SK-N-DZ (cell line): ENCODE results near the gene SCYGR8.

ENCODE experiments used
- DNase-seq: peaks from one replicate; pipeline ENCODE4 v3.0.0-alpha.2; 2015; ENCODE audit warnings: low spot score

The SCYGR8 gene

GRCh38 chr2:227761740-227762476 is 16.2 kb downstream of the SCYGR8 start:
- DNase-seq = no peak

DNA sequence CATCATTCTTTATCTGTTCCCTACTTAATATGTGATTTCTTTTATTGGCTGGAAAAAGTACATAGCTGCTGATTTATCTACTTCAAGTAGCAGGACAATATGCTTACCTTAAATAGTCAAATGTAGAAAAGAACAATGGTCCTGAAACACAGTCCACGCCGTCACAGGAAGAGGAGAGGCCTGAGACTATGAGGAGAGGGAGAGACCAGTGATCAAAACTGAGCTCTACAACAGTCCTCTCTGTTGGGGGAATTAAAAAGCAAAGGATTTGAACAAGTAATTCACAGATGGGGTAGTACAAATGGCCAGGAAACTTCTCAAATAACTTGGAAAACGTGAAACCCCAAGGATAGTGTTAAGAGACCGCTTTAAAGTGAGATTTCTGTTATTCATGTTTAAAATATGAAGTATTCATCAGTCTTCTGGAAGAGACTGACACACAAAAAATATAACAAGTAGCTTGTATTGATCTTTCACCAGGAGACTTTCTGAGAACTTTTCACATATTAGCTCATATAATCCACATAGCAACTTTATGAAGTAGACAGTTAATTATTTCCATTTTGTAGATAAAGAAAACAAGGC is 20.2 kb downstream of the SCYGR8 start:
- no peak for DNase-seq

DNA sequence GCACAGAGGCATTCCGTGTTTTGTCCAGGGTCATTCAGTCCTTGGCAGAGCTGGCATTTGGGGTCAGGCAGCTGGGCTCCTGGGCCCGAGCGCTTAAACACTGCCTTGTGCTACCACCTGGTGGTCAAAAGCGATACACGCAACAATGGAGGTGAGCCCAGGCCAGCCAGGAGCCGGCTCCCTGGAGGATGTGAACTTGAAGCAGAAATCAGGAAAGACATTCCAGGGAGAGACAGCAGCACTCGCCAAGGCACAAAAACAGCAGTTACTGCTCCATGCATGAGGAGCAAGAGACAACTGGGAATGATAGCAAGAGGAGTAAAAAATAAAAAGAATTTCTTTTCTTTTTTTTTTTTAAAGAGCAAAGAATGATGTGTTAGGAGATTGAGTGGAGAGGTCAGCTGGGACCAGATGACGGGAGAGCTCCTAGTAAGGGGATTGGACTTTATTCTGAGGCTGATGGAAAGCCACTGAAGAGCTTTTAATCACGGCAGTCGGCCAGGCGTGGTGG is 20.7 kb downstream of the SCYGR8 start:
- DNase-seq = peak; percentile 65

GRCh38 chr2:227767830-227768229 is 22.1 kb downstream of the SCYGR8 start:
- DNase-seq = no peak

DNA sequence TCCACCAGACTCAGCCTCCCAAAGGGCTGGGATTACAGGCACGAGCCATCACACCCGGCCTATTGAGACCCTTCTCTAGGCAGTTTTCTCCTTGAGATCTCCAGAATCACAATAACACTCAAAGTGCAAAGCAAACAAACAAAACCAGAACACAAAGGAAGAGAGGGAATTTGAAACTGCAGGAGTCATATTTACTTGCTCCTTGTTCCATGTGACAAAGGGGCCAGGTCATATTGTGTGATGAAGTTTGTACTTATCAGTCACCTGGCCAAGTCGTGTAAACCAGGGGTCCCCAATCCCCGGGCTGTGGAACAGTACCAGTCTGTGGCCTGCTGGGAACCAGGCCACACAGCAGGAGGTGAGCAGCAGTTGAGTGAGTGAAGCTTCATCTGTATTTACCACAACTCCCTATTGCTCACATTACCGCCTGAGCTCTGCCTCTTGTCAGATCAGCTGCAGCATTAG is 26.5 kb downstream of the SCYGR8 start:
- DNase-seq = no peak

DNA sequence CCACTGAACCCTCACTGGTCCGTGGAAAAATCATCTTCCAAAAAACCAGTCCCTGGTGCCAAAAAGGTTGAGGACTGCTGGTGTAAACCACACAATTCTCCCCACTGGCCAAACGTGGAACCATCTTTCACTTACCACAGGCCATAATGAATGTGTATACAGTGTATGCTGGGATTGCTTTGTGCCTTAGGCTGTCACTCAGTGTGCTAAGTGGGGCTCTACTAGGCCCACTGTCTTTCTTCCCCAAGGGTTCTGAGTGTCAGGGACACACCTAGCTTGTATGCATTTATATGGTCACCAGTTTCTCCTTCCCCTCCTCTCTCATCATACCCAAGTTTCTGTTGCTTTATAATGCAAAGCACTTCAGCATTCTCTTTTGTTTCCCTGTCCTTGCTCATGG is 27.2 kb downstream of the SCYGR8 start:
- no peak for DNase-seq

GRCh38 chr2:227774011-227774624 is 28.4 kb downstream of the SCYGR8 start:
- DNase-seq = no peak

DNA sequence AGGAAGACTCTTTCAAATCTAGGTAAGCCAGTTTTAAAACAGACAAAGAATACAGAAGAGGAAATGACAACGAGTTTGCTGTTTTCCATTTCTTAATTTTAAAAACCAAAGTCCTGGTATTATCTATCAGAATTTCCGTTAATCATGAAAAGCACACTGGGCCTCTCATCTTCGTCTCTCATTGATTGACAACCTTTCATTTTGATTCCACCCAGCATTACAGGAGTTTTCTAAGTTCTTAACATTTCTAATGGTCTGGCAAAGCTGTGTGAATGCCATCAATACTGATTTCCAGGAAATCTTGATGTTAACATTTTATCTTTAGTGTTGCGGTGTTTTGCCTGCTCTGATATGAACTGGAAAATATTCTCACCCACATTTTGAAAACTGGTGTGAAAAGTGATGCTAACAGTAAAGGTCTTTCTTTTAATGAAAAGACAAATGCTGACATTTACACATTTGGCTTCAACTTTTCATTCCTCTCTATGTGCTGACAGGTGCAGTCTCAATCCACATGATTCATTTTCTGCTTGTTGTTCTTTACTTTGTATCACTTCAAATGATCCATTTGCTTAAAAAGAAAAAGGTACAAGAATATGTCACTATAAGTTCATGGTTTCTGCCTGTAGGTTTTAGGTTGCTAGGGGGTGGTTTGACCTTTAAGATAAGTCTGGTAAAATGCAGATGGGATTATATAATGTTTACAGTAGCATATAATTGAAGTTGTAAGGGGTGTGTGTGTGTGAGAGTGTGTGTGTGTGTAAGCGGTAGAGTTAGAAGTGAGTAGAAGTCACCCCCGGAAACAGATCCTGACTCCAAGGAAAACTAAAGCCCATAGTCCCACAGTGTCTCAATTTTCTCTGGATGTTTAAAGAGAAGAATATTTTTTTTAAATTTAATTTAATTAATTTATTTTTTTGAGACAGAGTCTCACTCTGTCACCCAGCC is 29.5 kb downstream of the SCYGR8 start:
- DNase-seq = no peak

DNA sequence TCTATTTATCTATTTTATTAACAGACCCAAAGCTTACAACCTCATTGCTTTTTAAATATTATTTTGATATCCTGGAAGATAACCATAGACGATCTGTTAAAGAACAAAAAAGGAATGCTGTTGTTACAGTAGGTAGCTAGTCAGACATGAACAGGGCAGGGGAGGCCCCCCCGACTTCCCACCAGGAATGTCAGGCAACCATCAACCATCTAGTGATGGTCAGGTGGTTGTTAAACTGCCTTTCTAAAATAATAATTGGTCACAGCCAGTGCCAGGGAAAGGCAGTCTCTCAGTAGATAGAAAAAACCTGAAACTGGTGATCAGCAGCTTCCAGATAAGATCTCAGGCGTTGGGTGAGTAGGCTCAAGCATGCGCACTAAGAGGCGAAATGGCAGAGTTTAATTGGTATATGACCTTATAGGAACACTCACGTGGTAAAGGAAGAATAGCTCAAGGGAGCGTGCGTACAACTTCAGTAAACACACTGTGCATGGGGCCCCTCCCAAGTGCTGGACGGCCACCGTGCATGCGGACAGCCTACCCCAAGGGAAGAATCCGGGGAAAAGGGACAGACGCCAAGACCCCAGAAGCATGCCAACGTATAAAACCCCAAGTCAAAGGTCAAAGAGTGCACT is 35.4 kb downstream of the SCYGR8 start:
- peak; percentile 2 for DNase-seq

DNA sequence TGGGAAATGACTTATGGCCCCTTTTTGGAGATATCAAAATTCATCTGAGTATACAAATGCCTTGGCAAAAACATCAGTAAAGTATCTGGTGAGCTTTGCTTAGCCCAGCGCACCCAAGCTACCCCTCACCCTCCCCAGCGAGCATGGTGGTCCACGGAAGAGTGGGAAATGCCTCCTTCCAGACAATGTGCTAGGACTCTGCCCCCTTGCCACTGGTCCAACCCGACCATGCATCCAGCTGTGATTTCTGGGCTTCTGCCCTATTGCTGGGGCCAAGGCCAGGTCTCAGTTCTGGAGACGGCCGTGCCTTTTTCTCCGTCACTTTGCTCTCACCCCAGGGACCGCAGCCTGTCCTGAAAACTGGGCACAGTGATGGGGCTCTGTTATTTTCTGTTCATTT is 36.1 kb downstream of the SCYGR8 start:
- DNase-seq = no peak

- no peak for DNase-seq
Measured at GRCh38 chr2:227782804-227783203, 37.1 kb downstream of the SCYGR8 start.

DNA sequence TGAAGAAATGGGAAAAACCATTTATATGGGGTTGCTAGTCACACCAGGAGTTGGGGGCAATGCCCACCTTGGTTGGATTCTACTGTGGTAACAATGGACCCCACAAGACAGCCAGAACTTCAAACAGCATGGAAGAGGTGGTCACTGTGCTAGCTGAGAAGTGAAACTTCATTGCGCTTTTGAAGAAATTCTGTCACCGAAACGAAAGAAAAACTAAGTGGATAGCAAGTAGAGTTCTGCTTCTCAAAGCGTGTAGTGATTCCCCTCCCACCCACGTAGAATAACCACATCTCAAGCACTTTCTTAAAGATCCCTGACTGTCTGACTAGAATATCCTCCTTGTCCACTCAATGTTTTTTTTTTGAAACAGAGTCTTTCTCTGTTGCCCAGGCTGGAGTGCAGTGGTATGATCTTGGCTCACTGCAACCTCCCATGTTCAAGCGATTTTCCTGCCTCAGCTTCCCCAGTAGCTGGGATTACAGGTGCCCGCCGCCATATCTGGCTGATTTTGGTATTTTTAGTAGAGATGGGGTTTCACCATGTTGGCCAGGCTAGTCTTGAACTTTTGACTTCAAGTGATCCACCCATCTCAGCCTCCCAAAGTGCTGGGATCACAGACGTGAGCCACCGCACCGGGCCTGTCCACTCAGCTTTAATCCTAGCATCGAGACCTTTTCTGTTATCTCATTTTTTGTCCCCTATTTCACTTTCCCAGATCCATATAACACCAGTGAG is 37.9 kb downstream of the SCYGR8 start:
- no peak for DNase-seq

GRCh38 chr2:227785293-227785692 is 39.6 kb downstream of the SCYGR8 start:
- no peak for DNase-seq

GRCh38 chr2:227788561-227789018 is 42.9 kb downstream of the SCYGR8 start:
- DNase-seq = no peak

- no peak for DNase-seq
Measured at GRCh38 chr2:227789803-227790202, 44.1 kb downstream of the SCYGR8 start.

GRCh38 chr2:227793148-227793712 is 47.5 kb downstream of the SCYGR8 start:
- DNase-seq = no peak
